Measurements from ENCODE around the gene ANKIB1. TPM values are rescaled to one million over a fixed set of nuclear protein-coding genes. Genes with fewer than 3 reads are reported as not detected.

ANKIB1 gene
- total RNA-seq, 3 donors from 2014 or later (not counting 1 experiment from before 2014, with no cell fraction given) = 70.6 to 90.2 (median 86.6) TPM

- TF ChIP-seq, protein P1, sequence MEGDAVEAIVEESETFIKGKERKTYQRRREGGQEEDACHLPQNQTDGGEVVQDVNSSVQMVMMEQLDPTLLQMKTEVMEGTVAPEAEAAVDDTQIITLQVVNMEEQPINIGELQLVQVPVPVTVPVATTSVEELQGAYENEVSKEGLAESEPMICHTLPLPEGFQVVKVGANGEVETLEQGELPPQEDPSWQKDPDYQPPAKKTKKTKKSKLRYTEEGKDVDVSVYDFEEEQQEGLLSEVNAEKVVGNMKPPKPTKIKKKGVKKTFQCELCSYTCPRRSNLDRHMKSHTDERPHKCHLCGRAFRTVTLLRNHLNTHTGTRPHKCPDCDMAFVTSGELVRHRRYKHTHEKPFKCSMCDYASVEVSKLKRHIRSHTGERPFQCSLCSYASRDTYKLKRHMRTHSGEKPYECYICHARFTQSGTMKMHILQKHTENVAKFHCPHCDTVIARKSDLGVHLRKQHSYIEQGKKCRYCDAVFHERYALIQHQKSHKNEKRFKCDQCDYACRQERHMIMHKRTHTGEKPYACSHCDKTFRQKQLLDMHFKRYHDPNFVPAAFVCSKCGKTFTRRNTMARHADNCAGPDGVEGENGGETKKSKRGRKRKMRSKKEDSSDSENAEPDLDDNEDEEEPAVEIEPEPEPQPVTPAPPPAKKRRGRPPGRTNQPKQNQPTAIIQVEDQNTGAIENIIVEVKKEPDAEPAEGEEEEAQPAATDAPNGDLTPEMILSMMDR (IDR thresholded peaks at IDR 0.05) = no peak
- H3K27me3 Mint-ChIP-seq (ENCODE audit: low read depth in 2 of 2) = no peaks in the 10 kb centered on the region
- Histone ChIP-seq H3K36me3 (ENCODE audit: control insufficient read depth, insufficient read depth, low read length) (peaks cover 20% of the 10 kb centered on the region), H3K27ac (ENCODE audit: low read length) (no peak overlapping the region), H3K4me1 (ENCODE audit: control insufficient read depth, insufficient read depth, low read length) (no peaks in the 10 kb centered on the region), H3K27me3 (ENCODE audit: control insufficient read depth, insufficient read depth, low read length) (no peaks in the 10 kb centered on the region), H3K9me3 (ENCODE audit: control insufficient read depth, insufficient read depth, low read length) (no peaks in the 10 kb centered on the region), H3K4me3 (ENCODE audit: low read length) (no peak overlapping the region)
- ATAC-seq (no peak), DNase-seq (no peak)
- H3K36me3 Mint-ChIP-seq = peaks cover 12% of the 10 kb centered on the region
- no peak overlapping the region for H3K27ac Mint-ChIP-seq
- H3K4me1 Mint-ChIP-seq = peaks cover 4 to 7% of the 10 kb centered on the region in 2 donors
- intact Hi-C loops (cut with micrococcal nuclease) = no loop called here
- no peak overlapping the region for H3K4me3 Mint-ChIP-seq
- peaks cover 2 to 4% of the 10 kb centered on the region in 2 donors for H3K9me3 Mint-ChIP-seq
- 95% methylated on average over 4 of the region's 4 CpGs for WGBS (ENCODE audit: insufficient coverage)
Observed at GRCh38 chr7:92331508-92331907, 85.7 kb downstream of the ANKIB1 start.

DNA sequence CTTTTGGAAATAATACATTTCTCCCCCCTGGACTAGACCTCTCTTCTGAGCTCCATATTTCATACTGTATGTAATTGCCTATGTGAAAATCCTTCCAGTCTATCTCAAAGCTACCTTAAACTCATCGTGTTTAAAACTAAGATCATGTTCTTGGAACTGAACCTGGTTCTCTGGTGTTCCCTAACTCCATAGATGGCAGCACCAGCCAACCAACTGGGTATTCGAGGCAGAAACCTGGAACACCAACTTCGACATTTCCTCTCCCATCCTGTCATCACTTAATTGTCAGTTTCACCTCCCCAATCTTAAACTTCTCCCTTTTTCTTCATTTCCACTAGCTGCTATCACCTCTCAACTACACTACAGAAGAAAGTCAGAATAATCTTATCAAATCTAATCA lies 87.0 kb downstream of the ANKIB1 start:
- over 99% methylated on average over 3 of the region's 3 CpGs for WGBS (ENCODE audit: insufficient coverage)
- Mint-ChIP-seq H3K4me1 (peaks cover 7 to 9% of the 10 kb centered on the region in 2 donors), H3K27me3 (ENCODE audit: low read depth in 2 of 2) (no peaks in the 10 kb centered on the region), H3K36me3 (peaks cover 17% of the 10 kb centered on the region), H3K4me3 (no peak overlapping the region), H3K27ac (no peak overlapping the region), H3K9me3 (peaks cover 2 to 4% of the 10 kb centered on the region in 2 donors)
- TF ChIP-seq, protein P1 (IDR thresholded peaks at IDR 0.05) = no peak
- Histone ChIP-seq H3K4me1 (ENCODE audit: control insufficient read depth, insufficient read depth, low read length) (no peaks in the 10 kb centered on the region), H3K27me3 (ENCODE audit: control insufficient read depth, insufficient read depth, low read length) (no peaks in the 10 kb centered on the region), H3K9me3 (ENCODE audit: control insufficient read depth, insufficient read depth, low read length) (no peaks in the 10 kb centered on the region), H3K36me3 (ENCODE audit: control insufficient read depth, insufficient read depth, low read length) (peaks cover 17% of the 10 kb centered on the region), H3K4me3 (ENCODE audit: low read length) (no peak overlapping the region), H3K27ac (ENCODE audit: low read length) (no peak overlapping the region)
- DNase-seq (no peak), ATAC-seq (no peak)
- intact Hi-C loops (cut with micrococcal nuclease) = no loop called here

- no peaks in the 10 kb centered on the region for H3K27me3 ChIP-seq (ENCODE audit: control insufficient read depth, insufficient read depth, low read length)
- H3K27ac ChIP-seq (ENCODE audit: low read length) = no peak overlapping the region
- peaks cover 17% of the 10 kb centered on the region for H3K36me3 Mint-ChIP-seq
- H3K4me3 Mint-ChIP-seq = no peak overlapping the region
- peaks cover 13% of the 10 kb centered on the region for H3K36me3 ChIP-seq (ENCODE audit: control insufficient read depth, insufficient read depth, low read length)
- TF ChIP-seq, protein P1 (IDR thresholded peaks at IDR 0.05) = no peak
- DNase-seq (no peak), ATAC-seq (no peak)
- no peaks in the 10 kb centered on the region for H3K27me3 Mint-ChIP-seq (ENCODE audit: low read depth in 2 of 2)
- no peak overlapping the region for H3K4me3 ChIP-seq (ENCODE audit: low read length)
- peaks cover 2 to 4% of the 10 kb centered on the region in 2 donors for H3K9me3 Mint-ChIP-seq
- no peak overlapping the region for H3K27ac Mint-ChIP-seq
- peaks cover 7 to 9% of the 10 kb centered on the region in 2 donors for H3K4me1 Mint-ChIP-seq
- H3K9me3 ChIP-seq (ENCODE audit: control insufficient read depth, insufficient read depth, low read length) = no peaks in the 10 kb centered on the region
- no peaks in the 10 kb centered on the region for H3K4me1 ChIP-seq (ENCODE audit: control insufficient read depth, insufficient read depth, low read length)
- intact Hi-C loops (cut with micrococcal nuclease) = no loop called here
Observed at GRCh38 chr7:92333866-92334265, 88.1 kb downstream of the ANKIB1 start.

GRCh38 chr7:92335574-92335973 lies 89.8 kb downstream of the ANKIB1 start:
- no peaks in the 10 kb centered on the region for H3K4me1 ChIP-seq (ENCODE audit: control insufficient read depth, insufficient read depth, low read length)
- Mint-ChIP-seq H3K27me3 (ENCODE audit: low read depth in 2 of 2) (no peaks in the 10 kb centered on the region), H3K4me1 (peaks cover 7 to 9% of the 10 kb centered on the region in 2 donors), H3K9me3 (peaks cover 2 to 4% of the 10 kb centered on the region in 2 donors), H3K4me3 (no peak overlapping the region), H3K36me3 (peaks cover 17% of the 10 kb centered on the region), H3K27ac (no peak overlapping the region)
- no peaks in the 10 kb centered on the region for H3K9me3 ChIP-seq (ENCODE audit: control insufficient read depth, insufficient read depth, low read length)
- H3K27me3 ChIP-seq (ENCODE audit: control insufficient read depth, insufficient read depth, low read length) = no peaks in the 10 kb centered on the region
- ATAC-seq (no peak), DNase-seq (no peak)
- no peak overlapping the region for H3K27ac ChIP-seq (ENCODE audit: low read length)
- no peak overlapping the region for H3K4me3 ChIP-seq (ENCODE audit: low read length)
- intact Hi-C loops (cut with micrococcal nuclease) = no loop called here
- H3K36me3 ChIP-seq (ENCODE audit: control insufficient read depth, insufficient read depth, low read length) = peaks cover 10% of the 10 kb centered on the region
- TF ChIP-seq, protein P1 (IDR thresholded peaks at IDR 0.05) = no peak
